Ovary (tissue), 3 donors: ENCODE results near the gene IL31.

Experiments used
- POLR2A ChIP-seq: fragments of 450-650 bp; IDR thresholded peaks from one replicate; pipeline ENCODE4 v1.6.1; 2017; ENCODE audit warnings: antibody characterized with exemption, mild to moderate bottlenecking, moderate library complexity
- TF ChIP-seq, protein P1 (sequence below), 3 donors: fragments of 450-650 bp in 2 of 3; fragments of 200-600 bp in 1 of 3; IDR thresholded peaks; one replicate each; pipeline versions ENCODE4 v1.5.1 to v1.8.0; 2016 to 2022; ENCODE audit warnings: antibody characterized with exemption in 3 of 3, mild to moderate bottlenecking in 1 of 3
- donor health status: DM: no; HTN: no; CAD: no.

DNA sequence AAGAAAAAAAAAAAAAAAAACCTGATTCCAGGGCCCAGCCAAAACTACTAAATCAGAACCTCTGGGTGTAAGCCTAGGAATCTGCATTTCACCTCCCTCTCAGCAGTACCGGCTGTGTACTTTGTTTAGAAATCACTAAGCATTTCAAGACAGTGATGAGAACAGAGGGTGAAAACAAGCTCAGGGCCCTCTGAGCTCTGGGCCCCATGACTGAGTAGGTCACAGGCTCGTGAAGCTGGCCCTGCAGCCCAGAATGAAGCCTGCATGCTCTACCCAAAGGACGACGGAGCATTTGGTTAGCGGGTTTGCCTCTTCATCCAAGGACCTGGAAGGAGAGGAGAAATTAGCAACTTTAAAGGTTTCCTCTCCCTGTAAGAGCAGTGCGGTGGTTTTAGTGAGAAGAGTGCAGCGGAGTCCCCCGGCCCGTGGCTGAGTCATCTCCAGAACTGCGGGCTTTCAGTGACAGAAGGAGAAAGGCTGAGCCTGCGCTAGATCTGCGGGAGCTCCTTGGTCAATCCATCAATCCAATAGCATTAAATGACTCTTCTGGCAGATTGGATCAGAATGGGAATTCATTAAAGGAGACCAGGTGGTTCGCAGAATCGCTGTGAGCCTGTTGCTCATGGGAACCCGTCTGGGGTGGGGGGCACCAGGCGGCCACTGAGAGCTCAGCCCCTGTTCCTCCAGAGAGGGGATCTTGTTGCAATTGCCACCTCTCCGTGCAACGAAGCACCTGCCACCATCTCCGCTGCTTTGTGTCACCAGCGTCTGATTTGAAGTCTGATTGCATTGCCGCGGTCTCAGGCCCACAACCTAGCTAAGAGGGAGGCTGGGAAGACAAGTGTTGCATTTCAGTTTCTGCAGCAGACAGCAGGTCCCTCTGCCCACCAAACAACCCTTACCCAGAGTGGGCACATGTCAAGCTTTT, 7.3 kb downstream of the IL31 start:
- TF ChIP-seq, protein P1, sequence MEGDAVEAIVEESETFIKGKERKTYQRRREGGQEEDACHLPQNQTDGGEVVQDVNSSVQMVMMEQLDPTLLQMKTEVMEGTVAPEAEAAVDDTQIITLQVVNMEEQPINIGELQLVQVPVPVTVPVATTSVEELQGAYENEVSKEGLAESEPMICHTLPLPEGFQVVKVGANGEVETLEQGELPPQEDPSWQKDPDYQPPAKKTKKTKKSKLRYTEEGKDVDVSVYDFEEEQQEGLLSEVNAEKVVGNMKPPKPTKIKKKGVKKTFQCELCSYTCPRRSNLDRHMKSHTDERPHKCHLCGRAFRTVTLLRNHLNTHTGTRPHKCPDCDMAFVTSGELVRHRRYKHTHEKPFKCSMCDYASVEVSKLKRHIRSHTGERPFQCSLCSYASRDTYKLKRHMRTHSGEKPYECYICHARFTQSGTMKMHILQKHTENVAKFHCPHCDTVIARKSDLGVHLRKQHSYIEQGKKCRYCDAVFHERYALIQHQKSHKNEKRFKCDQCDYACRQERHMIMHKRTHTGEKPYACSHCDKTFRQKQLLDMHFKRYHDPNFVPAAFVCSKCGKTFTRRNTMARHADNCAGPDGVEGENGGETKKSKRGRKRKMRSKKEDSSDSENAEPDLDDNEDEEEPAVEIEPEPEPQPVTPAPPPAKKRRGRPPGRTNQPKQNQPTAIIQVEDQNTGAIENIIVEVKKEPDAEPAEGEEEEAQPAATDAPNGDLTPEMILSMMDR (IDR thresholded peaks at IDR 0.05) = no peak
- no peak for TF ChIP-seq POLR2A
